Ureter (tissue), 1 donor: Measurements from ENCODE around the gene GNB4. TPM values are rescaled to one million over a fixed set of nuclear protein-coding genes. Genes with fewer than 3 reads are reported as not detected.

ENCODE experiments used
- DNase-seq: peaks from one replicate; pipeline ENCODE4 v3.0.0-alpha.2; 2020; ENCODE audit warnings: low spot score
- total RNA-seq: library from RNA; stranded (reverse); gene quantifications from one replicate; pipeline ENCODE4 v1.2.4, GENCODE V29; 2023
- donor health status: DM: yes; HTN: yes; CAD: no.

Gene GNB4
- total RNA-seq, 1 donor from 2014 or later = 19.5 TPM

DNA sequence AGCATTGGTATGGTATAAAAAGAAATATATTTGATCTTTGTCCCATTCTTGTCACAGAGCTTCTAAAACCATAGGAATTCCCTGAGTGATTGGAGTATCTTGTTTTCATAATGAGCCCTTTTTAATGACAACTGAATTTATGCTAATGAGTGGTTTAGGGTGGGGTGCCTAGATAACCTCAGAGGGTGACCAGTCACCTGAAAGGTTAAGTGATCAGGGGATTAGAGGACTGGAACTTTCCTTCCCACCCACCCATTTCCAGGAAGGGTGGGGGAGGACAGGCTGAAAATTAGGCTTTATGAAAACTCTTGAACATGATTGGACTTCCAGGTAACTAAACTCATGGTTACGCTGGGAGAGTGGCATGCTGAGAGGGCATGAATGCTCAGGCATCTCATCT lies 95.3 kb downstream of the GNB4 start:
- DNase-seq = no peak

DNA sequence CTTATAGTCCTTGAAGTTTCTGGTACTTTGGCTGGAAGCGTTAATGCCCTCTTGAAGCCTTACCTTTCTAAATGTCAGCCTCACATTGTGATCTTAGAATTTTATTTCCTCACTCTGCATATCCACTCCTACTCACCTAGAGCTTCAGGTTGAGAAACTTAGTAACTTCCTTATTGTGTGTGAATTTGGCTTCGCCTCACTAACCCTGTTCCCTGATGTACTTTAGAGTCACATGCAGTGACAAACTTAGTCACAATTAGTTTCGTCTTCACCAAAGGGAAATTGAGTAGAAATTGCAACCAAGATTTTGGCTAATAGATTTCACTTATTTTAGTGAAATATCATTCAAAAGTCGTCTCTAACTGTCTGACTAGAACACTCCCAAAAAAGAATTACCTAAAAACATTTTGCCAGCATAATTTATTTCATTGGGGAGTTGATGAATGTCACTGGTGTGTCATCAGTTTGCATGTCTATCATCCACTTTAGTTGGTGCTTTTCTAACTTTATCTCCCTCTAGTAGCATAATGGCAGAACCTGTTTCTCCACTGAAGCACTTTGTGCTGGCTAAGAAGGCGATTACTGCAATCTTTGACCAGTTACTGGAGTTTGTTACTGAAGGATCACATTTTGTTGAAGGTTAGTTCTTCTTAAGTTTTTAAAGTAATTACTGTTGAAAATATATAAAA lies 102.8 kb downstream of the GNB4 start:
- no peak for DNase-seq

DNA sequence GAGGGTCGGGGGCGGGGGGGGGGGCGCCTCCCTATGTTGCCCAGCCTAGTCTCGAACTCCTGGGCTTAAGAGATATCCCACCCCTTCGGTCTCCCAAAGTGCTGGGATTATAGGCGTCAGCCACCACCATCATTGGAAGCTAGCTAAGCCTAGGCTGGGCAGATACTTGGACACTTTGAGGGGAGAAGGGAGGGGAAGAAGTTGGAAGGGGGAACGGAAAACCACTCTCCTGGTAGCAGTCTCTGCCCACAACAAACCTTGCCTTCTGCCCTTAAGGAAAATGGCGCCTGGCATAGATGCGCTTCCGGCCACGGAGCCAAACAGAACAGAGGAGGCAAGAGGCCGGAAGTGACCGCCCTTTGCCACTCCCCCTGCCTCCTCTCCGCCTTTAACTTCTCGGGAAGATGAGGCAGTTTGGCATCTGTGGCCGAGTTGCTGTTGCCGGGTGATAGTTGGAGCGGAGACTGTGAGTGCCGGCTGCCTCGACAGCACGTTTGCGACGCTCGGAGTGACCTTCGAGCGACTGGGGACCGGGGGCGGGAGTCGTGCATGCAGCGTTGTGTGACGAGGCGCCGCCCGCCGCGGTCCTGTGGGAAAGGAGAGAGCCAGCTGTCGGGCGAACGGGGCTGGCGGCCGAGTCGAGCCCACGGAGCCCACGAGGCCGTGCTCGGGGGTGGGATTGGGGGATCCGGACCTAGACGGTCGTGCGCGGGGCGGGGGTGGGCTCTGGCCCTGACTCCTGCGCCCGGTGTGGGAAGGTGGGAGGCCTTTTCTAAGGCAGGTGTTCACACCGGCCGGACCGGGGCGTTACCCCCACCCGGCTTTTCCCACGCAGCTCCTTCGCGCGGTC lies 103.7 kb downstream of the GNB4 start, which contains the start of gene MFN1:
MFN1 (plus strand) TSS at position 365 of the 850 bp plus-strand sequence. CDS start 1,143 bp downstream, outside the sequence.
- peak; percentile 96 for DNase-seq

Other genes starting within 250 kb of the GNB4 start
- gene KCNMB3, start 200.4 kb downstream of the GNB4 start, total RNA-seq = 5.9 TPM
- 32.7 TPM for gene ZNF639, start 128.4 kb downstream of the GNB4 start, total RNA-seq
- gene MFN1, start 103.8 kb downstream of the GNB4 start, total RNA-seq = 56.0 TPM
- 45.8 TPM for gene ACTL6A, start 111.5 kb upstream of the GNB4 start, total RNA-seq
- gene MRPL47, start 153.2 kb upstream of the GNB4 start, total RNA-seq = 27.3 TPM
- gene NDUFB5, start 153.3 kb upstream of the GNB4 start, total RNA-seq = 109 TPM
- gene USP13, start 201.6 kb upstream of the GNB4 start, total RNA-seq = 9.1 TPM